NB4 (cell line): Measurements from ENCODE around the gene GINS1.

Source experiments
- CTCF ChIP-seq: IDR thresholded peaks from one replicate; pipeline ENCODE4 v1.5.1; 2012; ENCODE audit warnings: low read depth, low read length
- MYC ChIP-seq: IDR thresholded peaks from 2 replicates; pipeline ENCODE4 v1.6.1; 2011; ENCODE audit warnings: low read depth, low read length
- POLR2A ChIP-seq: IDR thresholded peaks from 2 replicates; pipeline ENCODE4 v1.6.1; 2011; ENCODE audit warnings: mild to moderate bottlenecking; ENCODE audit not compliant: insufficient read length; ENCODE audit errors: extremely low read depth

GRCh38 chr20:25487306-25487705 is 79.8 kb downstream of the GINS1 start:
- TF ChIP-seq CTCF, result no peak
- TF ChIP-seq POLR2A, result no peak
- TF ChIP-seq MYC, result no peak
